GM19240 (cell line): ENCODE measurements around the gene STAB2.

Source experiments
- DNase-seq: peaks from one replicate; pipeline ENCODE4 v3.0.0; 2011; ENCODE audit warnings: low spot score; ENCODE audit not compliant: insufficient read length

STAB2 gene

GRCh38 chr12:103586791-103587370, at the start of gene STAB2:
Gene STAB2, plus strand, starts transcription at chr12:103587273. Its CDS starts 204 bp downstream, at chr12:103587477.
- no peak for DNase-seq

- no peak for DNase-seq
Measured at GRCh38 chr12:103538397-103538796, 48.7 kb upstream of the STAB2 start.

GRCh38 chr12:103540319-103540718, 46.8 kb upstream of the STAB2 start:
- no peak for DNase-seq

- no peak for DNase-seq
Measured at GRCh38 chr12:103542078-103542477, 45.0 kb upstream of the STAB2 start.

- DNase-seq, result no peak
Measured at GRCh38 chr12:103546959-103547358, 40.1 kb upstream of the STAB2 start.

- no peak for DNase-seq
Measured at GRCh38 chr12:103547376-103547775, 39.7 kb upstream of the STAB2 start.

- no peak for DNase-seq
Measured at GRCh38 chr12:103547929-103548328, 39.1 kb upstream of the STAB2 start.

- DNase-seq, result peak; percentile 39
Measured at GRCh38 chr12:103548622-103549601, 38.2 kb upstream of the STAB2 start.

- no peak for DNase-seq
Measured at GRCh38 chr12:103556890-103557627, 30.0 kb upstream of the STAB2 start.

GRCh38 chr12:103557628-103558010, 29.5 kb upstream of the STAB2 start:
- no peak for DNase-seq

GRCh38 chr12:103558879-103559278, 28.2 kb upstream of the STAB2 start:
- DNase-seq, result no peak

GRCh38 chr12:103560604-103561101, 26.4 kb upstream of the STAB2 start:
- DNase-seq, result no peak

GRCh38 chr12:103561174-103561573, 25.9 kb upstream of the STAB2 start:
- DNase-seq, result no peak

- no peak for DNase-seq
Measured at GRCh38 chr12:103566398-103566797, 20.7 kb upstream of the STAB2 start.

GRCh38 chr12:103569278-103569677, 17.8 kb upstream of the STAB2 start:
- no peak for DNase-seq

GRCh38 chr12:103571286-103571685, 15.8 kb upstream of the STAB2 start:
- DNase-seq, result no peak

GRCh38 chr12:103572312-103573045, 14.6 kb upstream of the STAB2 start:
- no peak for DNase-seq

- no peak for DNase-seq
Measured at GRCh38 chr12:103573185-103573584, 13.9 kb upstream of the STAB2 start.

- no peak for DNase-seq
Measured at GRCh38 chr12:103578926-103579325, 8.1 kb upstream of the STAB2 start.

GRCh38 chr12:103580026-103580425, 7.0 kb upstream of the STAB2 start:
- DNase-seq, result no peak

GRCh38 chr12:103583008-103583407, 4.1 kb upstream of the STAB2 start:
- no peak for DNase-seq
